ENCODE data around the gene PFKFB2.

GRCh38 chr1:207115269-207115668 is 62.2 kb downstream of the PFKFB2 start:
- TF ChIP-seq, protein P1, sequence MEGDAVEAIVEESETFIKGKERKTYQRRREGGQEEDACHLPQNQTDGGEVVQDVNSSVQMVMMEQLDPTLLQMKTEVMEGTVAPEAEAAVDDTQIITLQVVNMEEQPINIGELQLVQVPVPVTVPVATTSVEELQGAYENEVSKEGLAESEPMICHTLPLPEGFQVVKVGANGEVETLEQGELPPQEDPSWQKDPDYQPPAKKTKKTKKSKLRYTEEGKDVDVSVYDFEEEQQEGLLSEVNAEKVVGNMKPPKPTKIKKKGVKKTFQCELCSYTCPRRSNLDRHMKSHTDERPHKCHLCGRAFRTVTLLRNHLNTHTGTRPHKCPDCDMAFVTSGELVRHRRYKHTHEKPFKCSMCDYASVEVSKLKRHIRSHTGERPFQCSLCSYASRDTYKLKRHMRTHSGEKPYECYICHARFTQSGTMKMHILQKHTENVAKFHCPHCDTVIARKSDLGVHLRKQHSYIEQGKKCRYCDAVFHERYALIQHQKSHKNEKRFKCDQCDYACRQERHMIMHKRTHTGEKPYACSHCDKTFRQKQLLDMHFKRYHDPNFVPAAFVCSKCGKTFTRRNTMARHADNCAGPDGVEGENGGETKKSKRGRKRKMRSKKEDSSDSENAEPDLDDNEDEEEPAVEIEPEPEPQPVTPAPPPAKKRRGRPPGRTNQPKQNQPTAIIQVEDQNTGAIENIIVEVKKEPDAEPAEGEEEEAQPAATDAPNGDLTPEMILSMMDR (IDR thresholded peaks at IDR 0.05; ENCODE audit: low read depth, low read length, missing input control): no peak
- TF ChIP-seq YY1 (IDR thresholded peaks at IDR 0.05): no peak
- TF ChIP-seq RAD21 (IDR thresholded peaks at IDR 0.05): no peak
